HEK293 (cell line): ENCODE results near the gene CDK2.

ENCODE experiments used
- BCL11B ChIP-seq: fragments of 450-650 bp; formaldehyde crosslinking; IDR thresholded peaks from 2 replicates; pipeline ENCODE4 v1.5.1; 2016; ENCODE audit warnings: low read depth, missing biosample characterization, missing genetic modification characterization
- IKZF3 ChIP-seq: fragments of 450-650 bp; IDR thresholded peaks from 2 replicates; pipeline ENCODE4 v1.5.0; 2018; ENCODE audit warnings: missing biosample characterization, mild to moderate bottlenecking, missing genetic modification characterization, moderate library complexity
- KLF10 ChIP-seq: fragments of 450-650 bp; IDR thresholded peaks from 2 replicates; pipeline ENCODE4 v1.5.1; 2018; ENCODE audit warnings: missing biosample characterization, mild to moderate bottlenecking, missing genetic modification characterization
- REPIN1 ChIP-seq: fragments of 450-650 bp; formaldehyde crosslinking; IDR thresholded peaks from 2 replicates; pipeline ENCODE4 v1.5.1; 2017; ENCODE audit warnings: missing biosample characterization, missing genetic modification characterization, low read depth
- TCF7L2 ChIP-seq: IDR thresholded peaks from 2 replicates; pipeline ENCODE4 v1.6.1; 2011; ENCODE audit warnings: low read depth, mild to moderate bottlenecking, inconsistent platforms, low read length, moderate library complexity, borderline replicate concordance
- ZBTB17 ChIP-seq: fragments of 450-650 bp; formaldehyde crosslinking; IDR thresholded peaks from 2 replicates; pipeline ENCODE4 v1.5.1; 2016; ENCODE audit warnings: missing biosample characterization, missing genetic modification characterization
- ZFP3 ChIP-seq: fragments of 450-650 bp; formaldehyde crosslinking; IDR thresholded peaks from 2 replicates; pipeline ENCODE4 v1.5.1; 2016; ENCODE audit warnings: low read depth, missing biosample characterization, missing genetic modification characterization
- ZNF138 ChIP-seq: fragments of 450-650 bp; formaldehyde crosslinking; IDR thresholded peaks from 2 replicates; pipeline ENCODE4 v1.5.1; 2016; ENCODE audit warnings: missing biosample characterization, missing genetic modification characterization, borderline replicate concordance
- ZNF211 ChIP-seq: fragments of 450-650 bp; formaldehyde crosslinking; IDR thresholded peaks from 2 replicates; pipeline ENCODE4 v1.5.1; 2016; ENCODE audit warnings: low read depth, missing biosample characterization, missing genetic modification characterization
- ZNF223 ChIP-seq: fragments of 450-650 bp; formaldehyde crosslinking; IDR thresholded peaks from 2 replicates; pipeline ENCODE4 v1.5.1; 2016; ENCODE audit warnings: missing biosample characterization, missing genetic modification characterization
- ZNF302 ChIP-seq: fragments of 450-650 bp; formaldehyde crosslinking; IDR thresholded peaks from 2 replicates; pipeline ENCODE4 v1.5.1; 2016; ENCODE audit warnings: missing biosample characterization, missing genetic modification characterization, low read depth
- ZNF416 ChIP-seq: fragments of 450-650 bp; formaldehyde crosslinking; IDR thresholded peaks from 2 replicates; pipeline ENCODE4 v1.5.1; 2016; ENCODE audit warnings: missing biosample characterization, missing genetic modification characterization
- ZNF510 ChIP-seq: fragments of 450-650 bp; formaldehyde crosslinking; IDR thresholded peaks from 2 replicates; pipeline ENCODE4 v1.5.1; 2018; ENCODE audit warnings: mild to moderate bottlenecking, missing genetic modification characterization, missing biosample characterization; ENCODE audit not compliant: insufficient replicate concordance
- ZNF548 ChIP-seq: fragments of 450-650 bp; formaldehyde crosslinking; IDR thresholded peaks from 2 replicates; pipeline ENCODE4 v1.5.1; 2016; ENCODE audit warnings: missing biosample characterization, missing genetic modification characterization
- ZNF747 ChIP-seq: fragments of 450-650 bp; formaldehyde crosslinking; IDR thresholded peaks from 2 replicates; pipeline ENCODE4 v1.5.1; 2016; ENCODE audit warnings: missing biosample characterization, missing genetic modification characterization
- ZNF76 ChIP-seq: fragments of 450-650 bp; formaldehyde crosslinking; IDR thresholded peaks from 2 replicates; pipeline ENCODE4; 2016; ENCODE audit warnings: low read depth, missing biosample characterization, missing genetic modification characterization, borderline replicate concordance
- ZNF792 ChIP-seq: fragments of 450-650 bp; formaldehyde crosslinking; IDR thresholded peaks from 2 replicates; pipeline ENCODE4 v1.5.1; 2016; ENCODE audit warnings: missing biosample characterization, missing genetic modification characterization
- ZNF843 ChIP-seq: fragments of 450-650 bp; formaldehyde crosslinking; IDR thresholded peaks from 2 replicates; pipeline ENCODE4 v1.5.1; 2016; ENCODE audit warnings: missing biosample characterization, missing genetic modification characterization
- TF ChIP-seq, protein P1 (sequence below): fragments of 450-650 bp; formaldehyde crosslinking; IDR thresholded peaks from 2 replicates; pipeline ENCODE4 v1.5.1; 2016; ENCODE audit warnings: missing biosample characterization, missing genetic modification characterization
- TF ChIP-seq, protein P2 (sequence below): fragments of 450-650 bp; formaldehyde crosslinking; IDR thresholded peaks from 2 replicates; pipeline ENCODE4 v1.5.1; 2016; ENCODE audit warnings: missing biosample characterization, missing genetic modification characterization
- TF ChIP-seq, protein P3 (sequence below): fragments of 450-650 bp; formaldehyde crosslinking; IDR thresholded peaks from 2 replicates; pipeline ENCODE4 v1.5.1; 2017; ENCODE audit warnings: missing biosample characterization, missing genetic modification characterization
- TF ChIP-seq, protein P4 (sequence below): fragments of 450-650 bp; formaldehyde crosslinking; IDR thresholded peaks from 2 replicates; pipeline ENCODE4 v1.5.1; 2016; ENCODE audit warnings: missing biosample characterization, missing genetic modification characterization
- TF ChIP-seq, protein P5 (sequence below): fragments of 450-650 bp; formaldehyde crosslinking; IDR thresholded peaks from 2 replicates; pipeline ENCODE4 v1.5.1; 2016; ENCODE audit warnings: missing biosample characterization, missing genetic modification characterization
- TF ChIP-seq, protein P6 (sequence below): fragments of 450-650 bp; formaldehyde crosslinking; IDR thresholded peaks from 2 replicates; pipeline ENCODE4 v1.5.1; 2016; ENCODE audit warnings: missing biosample characterization, missing genetic modification characterization
- TF ChIP-seq, protein P7 (sequence below): fragments of 450-650 bp; formaldehyde crosslinking; IDR thresholded peaks from 2 replicates; pipeline ENCODE4 v1.5.1; 2017; ENCODE audit warnings: missing biosample characterization, missing genetic modification characterization

Gene CDK2

DNA sequence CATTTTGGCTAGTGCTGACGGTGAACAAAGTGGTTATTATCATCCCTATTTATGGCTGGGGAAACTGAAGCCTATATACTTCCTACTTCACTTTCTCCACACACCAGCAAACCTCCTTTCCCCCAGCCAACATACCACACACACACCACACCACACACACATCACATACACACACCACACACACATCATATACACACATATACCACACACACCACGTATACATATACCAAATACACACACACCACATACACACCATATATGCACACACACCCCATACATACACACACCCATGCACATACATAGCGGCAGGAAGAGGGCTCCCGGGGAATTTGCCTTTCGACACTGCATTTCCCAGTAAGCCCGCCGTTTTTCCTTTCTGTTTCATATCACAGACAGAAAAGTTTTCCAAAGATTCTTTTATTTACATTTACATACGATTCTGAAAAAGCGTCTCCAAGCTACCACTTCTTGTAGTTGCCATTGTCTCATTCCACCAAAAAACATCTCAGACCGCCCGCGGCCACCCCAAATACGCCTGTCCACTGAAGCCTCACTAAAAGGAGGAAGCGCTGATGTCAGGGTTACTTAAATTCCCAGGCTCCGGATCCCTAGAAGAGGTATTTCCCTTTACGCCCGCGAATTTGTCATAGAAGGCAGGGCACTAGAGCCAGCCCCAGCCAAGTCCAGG is 6.4 kb downstream of the CDK2 start (continued):
- TF ChIP-seq ZNF416 = no peak
- peak; percentile 72 for TF ChIP-seq IKZF3 (tag by site-specific recombination)
- no peak for TF ChIP-seq ZNF548
- TF ChIP-seq, protein P1, sequence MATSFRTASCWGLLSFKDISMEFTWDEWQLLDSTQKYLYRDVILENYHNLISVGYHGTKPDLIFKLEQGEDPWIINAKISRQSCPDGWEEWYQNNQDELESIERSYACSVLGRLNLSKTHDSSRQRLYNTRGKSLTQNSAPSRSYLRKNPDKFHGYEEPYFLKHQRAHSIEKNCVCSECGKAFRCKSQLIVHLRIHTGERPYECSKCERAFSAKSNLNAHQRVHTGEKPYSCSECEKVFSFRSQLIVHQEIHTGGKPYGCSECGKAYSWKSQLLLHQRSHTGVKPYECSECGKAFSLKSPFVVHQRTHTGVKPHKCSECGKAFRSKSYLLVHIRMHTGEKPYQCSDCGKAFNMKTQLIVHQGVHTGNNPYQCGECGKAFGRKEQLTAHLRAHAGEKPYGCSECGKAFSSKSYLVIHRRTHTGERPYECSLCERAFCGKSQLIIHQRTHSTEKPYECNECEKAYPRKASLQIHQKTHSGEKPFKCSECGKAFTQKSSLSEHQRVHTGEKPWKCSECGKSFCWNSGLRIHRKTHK (tag by site-specific recombination) = no peak
- TF ChIP-seq KLF10 (tag by site-specific recombination) = no peak; the same call in 1 of the 2 replicates
- TF ChIP-seq, protein P2, sequence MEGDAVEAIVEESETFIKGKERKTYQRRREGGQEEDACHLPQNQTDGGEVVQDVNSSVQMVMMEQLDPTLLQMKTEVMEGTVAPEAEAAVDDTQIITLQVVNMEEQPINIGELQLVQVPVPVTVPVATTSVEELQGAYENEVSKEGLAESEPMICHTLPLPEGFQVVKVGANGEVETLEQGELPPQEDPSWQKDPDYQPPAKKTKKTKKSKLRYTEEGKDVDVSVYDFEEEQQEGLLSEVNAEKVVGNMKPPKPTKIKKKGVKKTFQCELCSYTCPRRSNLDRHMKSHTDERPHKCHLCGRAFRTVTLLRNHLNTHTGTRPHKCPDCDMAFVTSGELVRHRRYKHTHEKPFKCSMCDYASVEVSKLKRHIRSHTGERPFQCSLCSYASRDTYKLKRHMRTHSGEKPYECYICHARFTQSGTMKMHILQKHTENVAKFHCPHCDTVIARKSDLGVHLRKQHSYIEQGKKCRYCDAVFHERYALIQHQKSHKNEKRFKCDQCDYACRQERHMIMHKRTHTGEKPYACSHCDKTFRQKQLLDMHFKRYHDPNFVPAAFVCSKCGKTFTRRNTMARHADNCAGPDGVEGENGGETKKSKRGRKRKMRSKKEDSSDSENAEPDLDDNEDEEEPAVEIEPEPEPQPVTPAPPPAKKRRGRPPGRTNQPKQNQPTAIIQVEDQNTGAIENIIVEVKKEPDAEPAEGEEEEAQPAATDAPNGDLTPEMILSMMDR (tag by site-specific recombination) = no peak
- TF ChIP-seq ZFP3 (tag by site-specific recombination) = no peak
- TF ChIP-seq ZNF138 (tag by site-specific recombination) = no peak
- 0 out of 2 replicates have a peak, but pooled peaks have one; percentile 24 for TF ChIP-seq ZNF223 (tag by site-specific recombination)
- no peak for TF ChIP-seq TCF7L2
- TF ChIP-seq ZNF843 (tag by site-specific recombination) = no peak; the same call in 1 of the 2 replicates
- no peak for TF ChIP-seq ZNF747
- peak; percentile 46; the same call in 1 of the 2 replicates for TF ChIP-seq ZNF76
- TF ChIP-seq REPIN1 (tag by site-specific recombination) = 0 out of 2 replicates have a peak, but pooled peaks have one; percentile 7
- TF ChIP-seq, protein P3, sequence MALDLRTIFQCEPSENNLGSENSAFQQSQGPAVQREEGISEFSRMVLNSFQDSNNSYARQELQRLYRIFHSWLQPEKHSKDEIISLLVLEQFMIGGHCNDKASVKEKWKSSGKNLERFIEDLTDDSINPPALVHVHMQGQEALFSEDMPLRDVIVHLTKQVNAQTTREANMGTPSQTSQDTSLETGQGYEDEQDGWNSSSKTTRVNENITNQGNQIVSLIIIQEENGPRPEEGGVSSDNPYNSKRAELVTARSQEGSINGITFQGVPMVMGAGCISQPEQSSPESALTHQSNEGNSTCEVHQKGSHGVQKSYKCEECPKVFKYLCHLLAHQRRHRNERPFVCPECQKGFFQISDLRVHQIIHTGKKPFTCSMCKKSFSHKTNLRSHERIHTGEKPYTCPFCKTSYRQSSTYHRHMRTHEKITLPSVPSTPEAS (tag by site-specific recombination) = peak; percentile 93
- TF ChIP-seq, protein P4, sequence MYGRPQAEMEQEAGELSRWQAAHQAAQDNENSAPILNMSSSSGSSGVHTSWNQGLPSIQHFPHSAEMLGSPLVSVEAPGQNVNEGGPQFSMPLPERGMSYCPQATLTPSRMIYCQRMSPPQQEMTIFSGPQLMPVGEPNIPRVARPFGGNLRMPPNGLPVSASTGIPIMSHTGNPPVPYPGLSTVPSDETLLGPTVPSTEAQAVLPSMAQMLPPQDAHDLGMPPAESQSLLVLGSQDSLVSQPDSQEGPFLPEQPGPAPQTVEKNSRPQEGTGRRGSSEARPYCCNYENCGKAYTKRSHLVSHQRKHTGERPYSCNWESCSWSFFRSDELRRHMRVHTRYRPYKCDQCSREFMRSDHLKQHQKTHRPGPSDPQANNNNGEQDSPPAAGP (tag by site-specific recombination) = no peak; the same call in 1 of the 2 replicates
- TF ChIP-seq, protein P5, sequence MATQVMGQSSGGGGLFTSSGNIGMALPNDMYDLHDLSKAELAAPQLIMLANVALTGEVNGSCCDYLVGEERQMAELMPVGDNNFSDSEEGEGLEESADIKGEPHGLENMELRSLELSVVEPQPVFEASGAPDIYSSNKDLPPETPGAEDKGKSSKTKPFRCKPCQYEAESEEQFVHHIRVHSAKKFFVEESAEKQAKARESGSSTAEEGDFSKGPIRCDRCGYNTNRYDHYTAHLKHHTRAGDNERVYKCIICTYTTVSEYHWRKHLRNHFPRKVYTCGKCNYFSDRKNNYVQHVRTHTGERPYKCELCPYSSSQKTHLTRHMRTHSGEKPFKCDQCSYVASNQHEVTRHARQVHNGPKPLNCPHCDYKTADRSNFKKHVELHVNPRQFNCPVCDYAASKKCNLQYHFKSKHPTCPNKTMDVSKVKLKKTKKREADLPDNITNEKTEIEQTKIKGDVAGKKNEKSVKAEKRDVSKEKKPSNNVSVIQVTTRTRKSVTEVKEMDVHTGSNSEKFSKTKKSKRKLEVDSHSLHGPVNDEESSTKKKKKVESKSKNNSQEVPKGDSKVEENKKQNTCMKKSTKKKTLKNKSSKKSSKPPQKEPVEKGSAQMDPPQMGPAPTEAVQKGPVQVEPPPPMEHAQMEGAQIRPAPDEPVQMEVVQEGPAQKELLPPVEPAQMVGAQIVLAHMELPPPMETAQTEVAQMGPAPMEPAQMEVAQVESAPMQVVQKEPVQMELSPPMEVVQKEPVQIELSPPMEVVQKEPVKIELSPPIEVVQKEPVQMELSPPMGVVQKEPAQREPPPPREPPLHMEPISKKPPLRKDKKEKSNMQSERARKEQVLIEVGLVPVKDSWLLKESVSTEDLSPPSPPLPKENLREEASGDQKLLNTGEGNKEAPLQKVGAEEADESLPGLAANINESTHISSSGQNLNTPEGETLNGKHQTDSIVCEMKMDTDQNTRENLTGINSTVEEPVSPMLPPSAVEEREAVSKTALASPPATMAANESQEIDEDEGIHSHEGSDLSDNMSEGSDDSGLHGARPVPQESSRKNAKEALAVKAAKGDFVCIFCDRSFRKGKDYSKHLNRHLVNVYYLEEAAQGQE (tag by site-specific recombination) = 0 out of 2 replicates have a peak, but pooled peaks have one; percentile 30
- no peak for TF ChIP-seq BCL11B (tag by site-specific recombination)
- no peak for TF ChIP-seq ZNF302 (tag by site-specific recombination)
- TF ChIP-seq, protein P6, sequence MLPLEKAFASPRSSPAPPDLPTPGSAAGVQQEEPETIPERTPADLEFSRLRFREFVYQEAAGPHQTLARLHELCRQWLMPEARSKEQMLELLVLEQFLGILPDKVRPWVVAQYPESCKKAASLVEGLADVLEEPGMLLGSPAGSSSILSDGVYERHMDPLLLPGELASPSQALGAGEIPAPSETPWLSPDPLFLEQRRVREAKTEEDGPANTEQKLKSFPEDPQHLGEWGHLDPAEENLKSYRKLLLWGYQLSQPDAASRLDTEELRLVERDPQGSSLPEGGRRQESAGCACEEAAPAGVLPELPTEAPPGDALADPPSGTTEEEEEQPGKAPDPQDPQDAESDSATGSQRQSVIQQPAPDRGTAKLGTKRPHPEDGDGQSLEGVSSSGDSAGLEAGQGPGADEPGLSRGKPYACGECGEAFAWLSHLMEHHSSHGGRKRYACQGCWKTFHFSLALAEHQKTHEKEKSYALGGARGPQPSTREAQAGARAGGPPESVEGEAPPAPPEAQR (tag by site-specific recombination) = no peak; the same call in 1 of the 2 replicates
- no peak for TF ChIP-seq ZNF792 (tag by site-specific recombination)
- no peak for TF ChIP-seq ZNF510 (tag by site-specific recombination)
- TF ChIP-seq, protein P7, sequence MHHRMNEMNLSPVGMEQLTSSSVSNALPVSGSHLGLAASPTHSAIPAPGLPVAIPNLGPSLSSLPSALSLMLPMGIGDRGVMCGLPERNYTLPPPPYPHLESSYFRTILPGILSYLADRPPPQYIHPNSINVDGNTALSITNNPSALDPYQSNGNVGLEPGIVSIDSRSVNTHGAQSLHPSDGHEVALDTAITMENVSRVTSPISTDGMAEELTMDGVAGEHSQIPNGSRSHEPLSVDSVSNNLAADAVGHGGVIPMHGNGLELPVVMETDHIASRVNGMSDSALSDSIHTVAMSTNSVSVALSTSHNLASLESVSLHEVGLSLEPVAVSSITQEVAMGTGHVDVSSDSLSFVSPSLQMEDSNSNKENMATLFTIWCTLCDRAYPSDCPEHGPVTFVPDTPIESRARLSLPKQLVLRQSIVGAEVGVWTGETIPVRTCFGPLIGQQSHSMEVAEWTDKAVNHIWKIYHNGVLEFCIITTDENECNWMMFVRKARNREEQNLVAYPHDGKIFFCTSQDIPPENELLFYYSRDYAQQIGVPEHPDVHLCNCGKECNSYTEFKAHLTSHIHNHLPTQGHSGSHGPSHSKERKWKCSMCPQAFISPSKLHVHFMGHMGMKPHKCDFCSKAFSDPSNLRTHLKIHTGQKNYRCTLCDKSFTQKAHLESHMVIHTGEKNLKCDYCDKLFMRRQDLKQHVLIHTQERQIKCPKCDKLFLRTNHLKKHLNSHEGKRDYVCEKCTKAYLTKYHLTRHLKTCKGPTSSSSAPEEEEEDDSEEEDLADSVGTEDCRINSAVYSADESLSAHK (tag by site-specific recombination) = no peak
- peak; percentile 95 for TF ChIP-seq ZNF211 (tag by site-specific recombination)
- TF ChIP-seq ZBTB17 (tag by site-specific recombination) = peak; percentile 69; the same call in 1 of the 2 replicates
